Hepatic stellate cell (primary cell): ENCODE data around the gene MKS1.
A peak's percentile ranks its signal among the peaks of the same experiment; 100 is the strongest.

Source experiments
- DNase-seq: peaks from one replicate; pipeline ENCODE4 v3.0.0; 2011; ENCODE audit warnings: low spot score

The MKS1 gene

GRCh38 chr17:58244963-58245362 is 25.9 kb upstream of the MKS1 start:
- no peak for DNase-seq

- no peak for DNase-seq
Measured at GRCh38 chr17:58242171-58242784, 23.2 kb upstream of the MKS1 start.

GRCh38 chr17:58239987-58240386 is 20.9 kb upstream of the MKS1 start:
- DNase-seq, result no peak

GRCh38 chr17:58238147-58238634 is 19.1 kb upstream of the MKS1 start, which contains the start of gene LPO:
Gene LPO (plus strand): TSS chr17:58238584. CDS start chr17:58242980, 4,396 bp downstream.
- DNase-seq, result no peak

GRCh38 chr17:58236394-58236793 is 17.3 kb upstream of the MKS1 start:
- no peak for DNase-seq

GRCh38 chr17:58235821-58236220 is 16.8 kb upstream of the MKS1 start:
- no peak for DNase-seq

GRCh38 chr17:58234512-58234911 is 15.5 kb upstream of the MKS1 start:
- no peak for DNase-seq

- no peak for DNase-seq
Measured at GRCh38 chr17:58233543-58233942, 14.5 kb upstream of the MKS1 start.

GRCh38 chr17:58232707-58233156 is 13.7 kb upstream of the MKS1 start:
- peak; percentile 61 for DNase-seq

GRCh38 chr17:58231641-58232040 is 12.6 kb upstream of the MKS1 start:
- DNase-seq, result no peak

- DNase-seq, result no peak
Measured at GRCh38 chr17:58229881-58230280, 10.8 kb upstream of the MKS1 start.

GRCh38 chr17:58229384-58229783 is 10.3 kb upstream of the MKS1 start:
- no peak for DNase-seq

- DNase-seq, result no peak
Measured at GRCh38 chr17:58228679-58229078, 9.6 kb upstream of the MKS1 start.

- DNase-seq, result no peak
Measured at GRCh38 chr17:58227733-58228132, 8.7 kb upstream of the MKS1 start.

- peak; percentile 43 for DNase-seq
Measured at GRCh38 chr17:58224315-58224714, 5.3 kb upstream of the MKS1 start.

GRCh38 chr17:58219789-58220183 is 731 bp upstream of the MKS1 start:
- DNase-seq, result no peak

GRCh38 chr17:58217766-58218165 is 1.3 kb downstream of the MKS1 start:
- DNase-seq, result no peak

GRCh38 chr17:58215685-58216084 is 3.4 kb downstream of the MKS1 start:
- DNase-seq, result no peak

- no peak for DNase-seq
Measured at GRCh38 chr17:58210922-58211321, 8.1 kb downstream of the MKS1 start.

GRCh38 chr17:58208344-58208743 is 10.7 kb downstream of the MKS1 start:
- no peak for DNase-seq

- no peak for DNase-seq
Measured at GRCh38 chr17:58207451-58207850, 11.6 kb downstream of the MKS1 start.

GRCh38 chr17:58205936-58206335 is 13.1 kb downstream of the MKS1 start:
- no peak for DNase-seq

GRCh38 chr17:58204796-58205195 is 14.3 kb downstream of the MKS1 start:
- DNase-seq, result no peak

- DNase-seq, result no peak
Measured at GRCh38 chr17:58202859-58203258, 16.2 kb downstream of the MKS1 start.
